ENCODE data around the gene KLC1.
A peak's percentile ranks its signal among the peaks of the same experiment; 100 is the strongest.

DNA sequence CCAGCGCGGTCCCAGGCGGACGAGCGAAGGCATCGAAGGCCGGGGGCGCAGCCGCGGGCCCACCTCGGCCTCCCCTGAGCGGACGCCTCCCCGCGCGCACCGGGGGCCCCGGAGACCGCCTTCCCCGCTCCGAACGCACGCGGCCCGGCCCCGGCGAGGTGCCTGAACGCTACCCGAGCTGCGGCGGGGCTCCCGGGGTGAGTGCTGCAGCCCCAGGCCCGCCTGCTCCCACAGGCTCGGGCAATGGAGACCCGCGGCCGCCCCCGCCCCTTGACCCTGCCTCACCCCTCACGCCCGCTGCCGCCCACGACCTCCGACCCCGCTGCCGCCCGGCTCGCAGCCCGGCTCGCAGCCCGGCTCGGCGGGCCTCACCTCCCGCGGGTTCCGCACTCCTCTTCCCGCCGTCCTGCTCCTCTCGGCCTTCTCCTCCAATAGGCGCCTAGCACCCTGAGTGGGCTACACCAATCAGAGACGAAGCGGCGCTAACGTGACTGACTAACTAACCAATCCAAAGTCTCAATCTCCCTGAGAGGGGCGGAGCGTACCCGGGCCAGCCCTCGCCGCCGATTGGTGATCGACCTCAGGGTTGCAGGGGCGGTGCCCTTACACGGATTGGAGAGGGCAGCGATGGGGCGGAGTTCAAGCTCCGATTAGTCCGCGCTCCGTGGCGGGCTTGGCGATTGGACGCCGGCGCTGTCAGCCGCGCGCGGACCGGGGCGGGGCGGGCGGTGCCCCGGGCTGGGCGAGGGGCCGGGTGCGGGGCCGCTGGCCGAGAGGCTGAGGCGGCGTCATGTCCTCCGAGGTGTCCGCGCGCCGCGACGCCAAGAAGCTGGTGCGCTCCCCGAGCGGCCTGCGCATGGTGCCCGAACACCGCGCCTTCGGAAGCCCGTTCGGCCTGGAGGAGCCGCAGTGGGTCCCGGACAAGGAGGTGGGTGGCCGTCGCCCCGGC is 86.3 kb downstream of the KLC1 start, which contains the start of the genes XRCC3 and ZFYVE21:
- TF ChIP-seq TAF1 (IDR thresholded peaks at IDR 0.05; ENCODE audit: borderline replicate concordance, insufficient read depth, low read length) (peak; percentile 56; the same call in 1 of the 2 replicates), POLR2AphosphoS5 (IDR thresholded peaks at IDR 0.05; ENCODE audit: low read depth, low read length) (no peak; the same call in 1 of the 2 replicates), SIN3A (IDR thresholded peaks at IDR 0.05; ENCODE audit: borderline replicate concordance, insufficient read depth, low read length) (no peak), FOXP2 (optimal IDR thresholded peaks at IDR 0.05; ENCODE audit: borderline replicate concordance, extremely low read depth, extremely low read length, insufficient read depth) (no peak)
- TF ChIP-seq, protein P1, sequence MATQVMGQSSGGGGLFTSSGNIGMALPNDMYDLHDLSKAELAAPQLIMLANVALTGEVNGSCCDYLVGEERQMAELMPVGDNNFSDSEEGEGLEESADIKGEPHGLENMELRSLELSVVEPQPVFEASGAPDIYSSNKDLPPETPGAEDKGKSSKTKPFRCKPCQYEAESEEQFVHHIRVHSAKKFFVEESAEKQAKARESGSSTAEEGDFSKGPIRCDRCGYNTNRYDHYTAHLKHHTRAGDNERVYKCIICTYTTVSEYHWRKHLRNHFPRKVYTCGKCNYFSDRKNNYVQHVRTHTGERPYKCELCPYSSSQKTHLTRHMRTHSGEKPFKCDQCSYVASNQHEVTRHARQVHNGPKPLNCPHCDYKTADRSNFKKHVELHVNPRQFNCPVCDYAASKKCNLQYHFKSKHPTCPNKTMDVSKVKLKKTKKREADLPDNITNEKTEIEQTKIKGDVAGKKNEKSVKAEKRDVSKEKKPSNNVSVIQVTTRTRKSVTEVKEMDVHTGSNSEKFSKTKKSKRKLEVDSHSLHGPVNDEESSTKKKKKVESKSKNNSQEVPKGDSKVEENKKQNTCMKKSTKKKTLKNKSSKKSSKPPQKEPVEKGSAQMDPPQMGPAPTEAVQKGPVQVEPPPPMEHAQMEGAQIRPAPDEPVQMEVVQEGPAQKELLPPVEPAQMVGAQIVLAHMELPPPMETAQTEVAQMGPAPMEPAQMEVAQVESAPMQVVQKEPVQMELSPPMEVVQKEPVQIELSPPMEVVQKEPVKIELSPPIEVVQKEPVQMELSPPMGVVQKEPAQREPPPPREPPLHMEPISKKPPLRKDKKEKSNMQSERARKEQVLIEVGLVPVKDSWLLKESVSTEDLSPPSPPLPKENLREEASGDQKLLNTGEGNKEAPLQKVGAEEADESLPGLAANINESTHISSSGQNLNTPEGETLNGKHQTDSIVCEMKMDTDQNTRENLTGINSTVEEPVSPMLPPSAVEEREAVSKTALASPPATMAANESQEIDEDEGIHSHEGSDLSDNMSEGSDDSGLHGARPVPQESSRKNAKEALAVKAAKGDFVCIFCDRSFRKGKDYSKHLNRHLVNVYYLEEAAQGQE (IDR thresholded peaks at IDR 0.05; ENCODE audit: insufficient read depth in 1 of 2, low read depth in 2 of 2, low read length in 2 of 2) = no peak
